GM18909 (cell line): Measurements from ENCODE around the gene MYH15.

Source experiments
- ATAC-seq: cut with Tn5 transposase; IDR thresholded peaks from one replicate; pipeline ENCODE4 v1.9.1; 2021; ENCODE audit warnings: mild to moderate bottlenecking; ENCODE audit not compliant: unreplicated experiment, poor library complexity

MYH15 gene

GRCh38 chr3:108511490-108511889 lies 1.1 kb upstream of the MYH15 start:
- no peak for ATAC-seq

- ATAC-seq = no peak
Measured at GRCh38 chr3:108511055-108511454, 659 bp upstream of the MYH15 start.

DNA sequence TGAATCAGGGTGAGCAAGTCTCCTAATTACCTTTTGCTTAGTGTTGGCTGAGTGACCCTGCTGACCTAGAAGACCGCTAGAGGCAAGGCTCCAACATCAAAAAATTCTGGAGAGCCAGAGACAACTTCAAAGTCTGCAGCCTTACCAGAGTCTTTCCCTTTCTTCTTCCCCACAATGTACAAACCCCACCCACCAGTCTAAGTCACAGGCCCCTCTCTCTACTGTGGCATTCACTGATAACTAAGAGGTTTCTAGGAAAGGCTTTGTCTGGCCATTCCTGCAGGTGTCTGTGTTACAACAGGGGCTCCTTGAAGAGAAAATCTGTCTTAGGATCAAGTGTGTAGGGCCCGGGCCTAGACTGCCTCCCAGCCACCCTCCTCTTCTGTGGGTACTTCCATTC lies 525 bp downstream of the MYH15 start:
- ATAC-seq = no peak

DNA sequence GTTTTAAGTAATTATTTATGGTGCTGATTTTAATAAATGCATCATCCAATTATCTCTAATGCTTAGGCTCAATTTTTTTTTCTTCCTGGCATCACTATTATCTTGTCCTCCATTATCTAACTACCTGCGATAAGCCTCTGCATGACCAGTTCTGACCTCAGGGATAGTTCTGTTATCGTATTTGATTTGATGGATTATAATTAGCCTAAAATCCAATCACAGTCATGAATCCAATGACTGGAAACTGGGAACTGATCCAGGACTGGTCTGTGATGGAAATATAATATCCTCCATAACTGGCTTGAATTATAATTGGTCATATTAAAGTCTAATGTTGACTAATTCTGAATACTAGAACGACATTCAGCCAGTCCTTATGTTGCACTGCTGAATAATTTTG lies 1.1 kb downstream of the MYH15 start:
- ATAC-seq = no peak

GRCh38 chr3:108507902-108508301 lies 2.5 kb downstream of the MYH15 start:
- no peak for ATAC-seq

DNA sequence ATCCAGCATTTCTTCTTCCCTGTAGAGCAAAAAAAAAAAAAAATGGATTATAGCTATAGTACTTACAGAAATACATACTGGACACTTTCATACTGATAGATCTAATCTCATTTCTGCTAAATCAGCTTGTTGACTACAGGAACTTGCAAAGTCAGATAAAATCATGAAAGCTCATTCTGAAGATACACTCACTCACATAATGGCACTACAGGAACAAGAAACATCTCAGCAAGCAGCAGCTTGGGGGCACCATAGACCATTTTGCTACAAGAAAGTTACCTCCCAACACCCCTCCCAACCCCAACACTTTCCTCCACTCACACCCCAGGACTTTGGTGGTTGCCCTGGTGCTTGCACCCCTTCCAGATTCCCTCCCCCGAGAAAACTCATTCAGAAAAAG lies 4.6 kb downstream of the MYH15 start:
- no peak for ATAC-seq

GRCh38 chr3:108503722-108504121 lies 6.7 kb downstream of the MYH15 start:
- no peak for ATAC-seq

- ATAC-seq = no peak
Measured at GRCh38 chr3:108501535-108501934, 8.9 kb downstream of the MYH15 start.

GRCh38 chr3:108500728-108501127 lies 9.7 kb downstream of the MYH15 start:
- no peak for ATAC-seq

DNA sequence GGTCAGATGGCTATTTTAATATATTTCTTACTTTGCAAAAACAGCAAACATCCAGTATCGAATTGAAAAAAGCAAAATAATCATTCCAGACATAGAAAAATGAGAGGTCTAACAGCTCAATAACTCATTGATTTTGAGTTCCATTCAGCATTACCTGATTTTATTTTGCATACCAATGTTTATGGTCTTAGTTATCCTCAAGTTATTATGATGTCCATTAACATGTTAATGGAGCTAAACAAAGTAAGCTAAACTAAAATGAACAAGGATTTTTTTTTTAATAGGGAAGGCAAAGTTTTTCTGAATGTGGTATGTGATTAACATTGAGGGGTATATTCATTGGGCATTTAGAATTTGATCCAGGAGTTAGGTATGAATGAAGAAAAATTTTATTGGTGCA lies 13.1 kb downstream of the MYH15 start:
- ATAC-seq = no peak

- no peak for ATAC-seq
Measured at GRCh38 chr3:108495717-108496116, 14.7 kb downstream of the MYH15 start.

- ATAC-seq = no peak
Measured at GRCh38 chr3:108494906-108495531, 15.4 kb downstream of the MYH15 start.

GRCh38 chr3:108493862-108494261 lies 16.5 kb downstream of the MYH15 start:
- ATAC-seq = no peak

DNA sequence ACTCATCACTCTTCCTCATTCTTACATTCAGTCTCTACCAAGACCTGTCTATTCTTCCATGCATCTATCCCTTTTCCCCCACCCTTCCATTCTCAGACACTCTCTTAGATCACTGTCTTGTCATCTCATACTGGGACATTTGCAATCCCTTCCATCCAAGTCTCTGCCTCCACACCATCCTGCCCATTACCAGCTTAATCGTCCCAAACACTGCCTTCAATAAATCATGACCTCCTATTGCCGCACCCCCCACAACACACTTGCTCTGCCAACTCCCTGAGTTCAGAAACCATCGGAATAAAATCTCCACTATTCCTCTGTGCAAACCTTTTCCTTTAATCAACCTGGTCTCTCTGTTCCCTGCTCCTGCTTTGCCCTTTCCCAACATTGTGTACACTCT lies 18.9 kb downstream of the MYH15 start:
- ATAC-seq = no peak

- ATAC-seq = peak; percentile 79
Measured at GRCh38 chr3:108489776-108490175, 20.6 kb downstream of the MYH15 start.

DNA sequence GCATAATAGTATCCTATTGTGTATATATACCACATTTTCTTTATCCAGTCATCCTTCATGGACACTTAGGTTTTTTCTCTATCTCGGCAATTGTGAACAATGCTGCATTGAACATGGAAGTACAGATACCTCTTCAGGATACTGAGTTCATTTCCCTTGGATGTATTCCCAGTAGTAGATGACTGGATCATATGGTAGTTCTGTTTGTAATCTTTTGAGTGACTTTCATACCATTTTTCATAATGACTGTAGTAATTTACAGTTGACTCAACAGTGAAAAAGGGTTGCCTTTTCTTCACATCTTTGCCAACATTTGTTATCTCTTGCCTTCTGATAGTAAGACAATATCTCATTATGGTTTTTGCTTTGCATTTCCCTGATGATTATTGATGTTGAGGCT lies 21.8 kb downstream of the MYH15 start:
- no peak for ATAC-seq

- no peak for ATAC-seq
Measured at GRCh38 chr3:108487439-108487838, 23.0 kb downstream of the MYH15 start.

- no peak for ATAC-seq
Measured at GRCh38 chr3:108486941-108487340, 23.5 kb downstream of the MYH15 start.

DNA sequence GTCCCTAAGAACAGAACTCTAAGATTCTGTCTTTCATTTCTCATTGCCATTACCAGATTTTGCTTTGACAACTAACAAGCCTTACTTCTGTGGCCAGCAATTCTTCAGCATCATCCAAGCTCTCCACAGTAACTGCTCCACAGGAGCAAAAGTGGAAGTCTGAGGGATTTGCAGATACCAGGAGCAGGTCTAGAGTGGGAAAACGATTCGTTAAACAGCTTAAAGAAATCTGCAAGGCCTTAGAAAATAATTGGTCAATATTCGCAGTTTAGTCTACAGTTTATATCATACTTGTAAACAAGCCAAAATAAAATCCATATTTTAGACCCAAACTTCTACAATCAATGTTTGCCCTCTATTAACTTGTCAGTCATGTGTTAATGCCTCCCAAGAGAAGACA lies 24.1 kb downstream of the MYH15 start:
- no peak for ATAC-seq

DNA sequence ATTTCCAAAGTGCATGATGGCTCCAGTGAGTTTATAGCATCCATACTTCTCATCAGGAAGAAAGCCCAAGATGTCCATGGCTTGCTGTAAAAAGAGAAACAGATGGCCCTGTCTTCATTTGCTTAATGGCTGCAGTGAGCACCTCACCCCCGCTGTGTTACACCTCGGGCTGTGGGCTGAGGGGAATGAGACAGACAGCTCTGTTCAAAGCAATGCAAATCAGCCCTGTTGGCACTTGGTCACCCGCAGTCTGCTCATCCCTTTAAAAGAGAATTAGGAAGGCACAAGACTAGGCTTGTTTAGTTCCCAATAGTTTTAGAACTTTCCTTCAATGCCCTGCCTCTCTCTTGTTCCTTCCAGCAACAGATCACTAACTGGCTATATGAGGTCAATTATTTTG lies 25.2 kb downstream of the MYH15 start:
- ATAC-seq = no peak

DNA sequence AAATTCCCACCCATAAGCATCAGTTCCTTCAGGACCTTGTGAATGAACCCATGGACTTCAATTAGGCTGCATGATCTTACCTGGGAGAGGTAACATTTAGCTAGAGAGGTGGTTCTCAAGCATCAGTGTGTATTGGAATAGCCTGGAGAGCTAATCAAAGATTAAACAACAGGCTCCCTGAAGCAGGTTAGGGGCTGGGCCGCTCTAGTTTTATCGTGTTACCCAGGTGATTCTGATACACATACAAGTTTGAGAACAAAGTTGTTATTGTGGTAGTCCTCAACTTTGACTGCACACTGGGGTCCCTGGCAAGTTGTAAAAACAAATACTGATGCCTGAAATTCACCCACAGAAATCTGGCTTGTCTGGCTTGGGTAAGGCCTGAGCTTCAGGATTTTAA lies 31.2 kb downstream of the MYH15 start:
- no peak for ATAC-seq

DNA sequence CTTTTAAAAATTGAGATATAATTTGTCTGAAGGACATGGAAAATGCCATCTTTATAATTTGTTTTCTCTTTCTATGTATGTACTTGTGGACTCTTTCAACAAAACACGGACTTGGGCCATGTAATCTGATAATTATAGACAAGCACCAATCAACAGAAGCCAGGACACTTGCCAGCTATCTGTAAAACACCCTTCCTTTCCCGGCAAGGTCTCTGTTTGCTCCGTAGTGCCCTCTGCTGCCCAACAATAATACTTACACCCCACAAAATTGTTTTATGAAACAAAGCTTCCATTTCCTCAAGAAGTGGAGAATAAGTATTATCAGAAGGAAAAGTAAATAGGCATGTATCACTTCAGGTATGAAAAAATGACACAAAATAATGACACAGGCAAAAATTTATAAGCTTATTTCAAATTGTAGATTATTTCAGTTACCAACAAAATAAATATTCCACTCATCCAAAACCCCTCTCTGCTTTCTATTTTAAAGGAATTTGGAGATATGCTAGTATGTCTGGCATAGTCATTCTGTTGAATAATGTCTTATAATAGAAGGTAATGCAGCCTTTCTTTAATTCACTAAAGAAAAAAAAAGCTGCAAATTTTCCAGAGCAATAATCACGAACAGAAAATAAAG lies 32.8 kb downstream of the MYH15 start:
- peak; percentile 66 for ATAC-seq
